Keratinocyte (primary cell): ENCODE measurements around the gene UVSSA. TPM values are rescaled to one million over a fixed set of nuclear protein-coding genes. Genes with fewer than 3 reads are reported as not detected.
"Not testable (repeated sequence)": the region's sequence is repeated elsewhere in the genome, so short reads cannot be mapped to it uniquely, and the experiment has no call there.

Experiments used
- DNase-seq: peaks from one replicate; pipeline ENCODE4 v3.0.0-alpha.2; 2011; ENCODE audit warnings: low read depth, missing footprints, low spot score
- FAIRE-seq: peaks from 2 replicates; lab custom pipeline; 2011; peaks lifted over from hg19 to GRCh38; lab: Jason Lieb, UNC
- H2AFZ ChIP-seq: 2 replicates; pipeline ENCODE4 v1.6.0; 2012; ENCODE audit warnings: low read length, control low read depth, inconsistent platforms; ENCODE audit not compliant: control insufficient read depth
- H3K27ac ChIP-seq: 2 replicates; pipeline ENCODE4 v1.5.1; 2011; ENCODE audit warnings: low read length; ENCODE audit not compliant: control insufficient read depth, insufficient read depth
- H3K27me3 ChIP-seq: 3 replicates; pipeline ENCODE4 v1.6.0; 2011; ENCODE audit warnings: low read length; ENCODE audit not compliant: control insufficient read depth, insufficient read depth; ENCODE audit errors: extremely low read depth
- H3K36me3 ChIP-seq, 2 experiments: 2 replicates in 1 of 2; 3 replicates in 1 of 2; pipeline ENCODE4 v1.5.1; 2011; ENCODE audit warnings: low read length in 2 of 2, mild to moderate bottlenecking in 1 of 2; ENCODE audit not compliant: control insufficient read depth in 2 of 2, insufficient read depth in 2 of 2; ENCODE audit errors: extremely low read depth in 1 of 2
- H3K4me1 ChIP-seq: 3 replicates; pipeline ENCODE4 v1.5.1; 2011; ENCODE audit warnings: low read length; ENCODE audit not compliant: control insufficient read depth, insufficient read depth; ENCODE audit errors: extremely low read depth
- H3K4me2 ChIP-seq: 3 replicates; pipeline ENCODE4 v1.6.0; 2011; ENCODE audit warnings: low read depth, low read length; ENCODE audit not compliant: control insufficient read depth, insufficient read depth; ENCODE audit errors: extremely low read depth
- H3K4me3 ChIP-seq, 3 experiments: fragments of 200-600 bp in 1 of 3; sonication (generic) in 1 of 3; 2 replicates in 2 of 3; 3 replicates in 1 of 3; pipeline ENCODE4 v1.5.1; 2011 to 2016; ENCODE audit warnings: low read length in 3 of 3, mild to moderate bottlenecking in 3 of 3, control low read depth in 2 of 3, inconsistent platforms in 1 of 3, low read depth in 1 of 3, mixed read lengths in 1 of 3, mixed run types in 1 of 3, moderate library complexity in 1 of 3; ENCODE audit not compliant: control insufficient read depth in 2 of 3, insufficient read depth in 2 of 3; ENCODE audit errors: extremely low read depth in 1 of 3
- H3K79me2 ChIP-seq: 2 replicates; pipeline ENCODE4 v1.6.0; 2012; ENCODE audit warnings: low read length; ENCODE audit not compliant: control insufficient read depth, insufficient read depth
- H3K9ac ChIP-seq: 3 replicates; pipeline ENCODE4 v1.6.0; 2011; ENCODE audit warnings: low read length; ENCODE audit not compliant: control insufficient read depth, insufficient read depth; ENCODE audit errors: extremely low read depth
- H3K9me1 ChIP-seq: 3 replicates; pipeline ENCODE4 v1.6.0; 2011; ENCODE audit warnings: low read length; ENCODE audit not compliant: control insufficient read depth, insufficient read depth; ENCODE audit errors: extremely low read depth
- H3K9me3 ChIP-seq: 2 replicates; pipeline ENCODE4 v1.5.1; 2012; ENCODE audit warnings: low read depth, low read length; ENCODE audit not compliant: control insufficient read depth
- H4K20me1 ChIP-seq: 3 replicates; pipeline ENCODE4 v1.6.0; 2011; ENCODE audit warnings: low read length; ENCODE audit not compliant: control insufficient read depth, insufficient read depth; ENCODE audit errors: extremely low read depth
- dilution Hi-C: fragments of 300-500 bp; cut with MboI; formaldehyde crosslinking; loops from one replicate; pipeline ENCODE4 v1.7.0; 2020; ENCODE audit warnings: low sequenced_read_pairs; ENCODE audit not compliant: extremely low pct_ligation_motif_present
- polyA plus RNA-seq, 5 experiments: library from polyadenylated mRNA; depleted of rRNA in 3 of 5; stranded (reverse) in 3 of 5; stranded (forward) in 1 of 5; unstranded in 1 of 5; fragments of >200 nt; gene quantifications; 1 replicate in 1 of 5; 2 replicates in 3 of 5; 3 replicates in 1 of 5; pipeline versions ENCODE4 v1.2.1 to v1.2.3, GENCODE V29; 2011 to 2012; ENCODE audit warnings: missing spikeins in 2 of 5, low read depth in 1 of 5, low replicate concordance in 1 of 5
- TF ChIP-seq, protein P1 (sequence below), 3 experiments: IDR thresholded peaks in 1 of 3; conservative IDR thresholded peaks in 1 of 3; optimal IDR thresholded peaks in 1 of 3; 2 replicates in 2 of 3; 3 replicates in 1 of 3; pipeline versions ENCODE3 to v1.5.1; 2011; ENCODE audit warnings: low read length in 3 of 3, mild to moderate bottlenecking in 3 of 3, moderate library complexity in 2 of 3, control low read depth in 1 of 3, inconsistent platforms in 1 of 3; ENCODE audit not compliant: insufficient read depth in 2 of 3; ENCODE audit errors: extremely low read depth in 1 of 3

The UVSSA gene
- polyA plus RNA-seq, 1 donor (not counting 4 experiments of a cell fraction or from before 2014, with no cell fraction given), result 4.7 TPM

DNA sequence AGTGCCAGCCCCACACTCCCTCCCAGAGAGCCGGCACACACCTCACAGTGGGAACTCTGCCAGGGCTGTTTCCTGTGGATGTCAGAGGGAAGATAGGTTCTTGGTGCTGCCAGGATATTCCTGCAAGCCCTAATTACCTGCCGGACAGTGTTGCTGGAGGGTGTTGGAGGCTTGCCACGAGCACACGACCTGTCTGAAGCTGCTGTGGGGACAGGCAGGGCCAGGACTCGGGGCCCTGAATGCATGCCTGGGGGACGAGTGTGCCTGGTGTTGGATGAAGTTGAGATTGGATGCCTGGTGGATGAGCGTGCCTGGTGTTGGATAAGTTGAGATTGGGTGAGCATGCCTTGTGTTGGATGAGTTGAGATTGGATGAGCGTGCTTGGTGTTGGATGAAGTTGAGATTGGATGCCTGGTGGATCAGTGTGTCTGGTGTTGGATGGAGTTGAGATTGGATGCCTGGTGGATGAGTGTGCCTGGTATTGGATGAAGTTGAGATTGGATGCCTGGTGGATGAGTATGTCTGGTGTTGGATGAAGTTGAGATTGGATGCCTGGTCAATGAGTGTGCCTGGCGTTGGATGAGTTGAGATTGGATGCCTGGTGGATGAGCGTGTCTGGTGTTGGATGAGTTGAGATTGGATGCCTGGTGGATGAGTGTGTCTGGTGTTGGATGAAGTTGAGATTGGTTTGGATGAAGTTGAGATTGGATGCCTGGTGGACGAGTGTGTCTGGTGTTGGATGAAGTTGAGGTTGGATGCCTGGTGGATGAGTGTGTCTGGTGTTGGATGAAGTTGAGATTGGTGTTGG, 23.2 kb upstream of the UVSSA start:
- H3K27ac ChIP-seq, result peak overlapping the region; percentile 80
- FAIRE-seq (peak; percentile 97), DNase-seq (peak; percentile 99)
- TF ChIP-seq, protein P1, sequence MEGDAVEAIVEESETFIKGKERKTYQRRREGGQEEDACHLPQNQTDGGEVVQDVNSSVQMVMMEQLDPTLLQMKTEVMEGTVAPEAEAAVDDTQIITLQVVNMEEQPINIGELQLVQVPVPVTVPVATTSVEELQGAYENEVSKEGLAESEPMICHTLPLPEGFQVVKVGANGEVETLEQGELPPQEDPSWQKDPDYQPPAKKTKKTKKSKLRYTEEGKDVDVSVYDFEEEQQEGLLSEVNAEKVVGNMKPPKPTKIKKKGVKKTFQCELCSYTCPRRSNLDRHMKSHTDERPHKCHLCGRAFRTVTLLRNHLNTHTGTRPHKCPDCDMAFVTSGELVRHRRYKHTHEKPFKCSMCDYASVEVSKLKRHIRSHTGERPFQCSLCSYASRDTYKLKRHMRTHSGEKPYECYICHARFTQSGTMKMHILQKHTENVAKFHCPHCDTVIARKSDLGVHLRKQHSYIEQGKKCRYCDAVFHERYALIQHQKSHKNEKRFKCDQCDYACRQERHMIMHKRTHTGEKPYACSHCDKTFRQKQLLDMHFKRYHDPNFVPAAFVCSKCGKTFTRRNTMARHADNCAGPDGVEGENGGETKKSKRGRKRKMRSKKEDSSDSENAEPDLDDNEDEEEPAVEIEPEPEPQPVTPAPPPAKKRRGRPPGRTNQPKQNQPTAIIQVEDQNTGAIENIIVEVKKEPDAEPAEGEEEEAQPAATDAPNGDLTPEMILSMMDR (optimal IDR thresholded peaks at IDR 0.05 in 1 of 3, IDR thresholded peaks at IDR 0.05 in 1 of 3, conservative IDR thresholded peaks at IDR 0.05 in 1 of 3; ENCODE audit: extremely low read depth in 1 of 3, insufficient read depth in 2 of 3, low read length in 3 of 3), result no peak
- peaks cover 2% of the 10 kb centered on the region for H3K9me3 ChIP-seq
- peaks cover 25 to 45% of the 10 kb centered on the region in 2 experiments for H3K36me3 ChIP-seq
- no peaks in the 10 kb centered on the region for H3K9me1 ChIP-seq
- H3K9ac ChIP-seq, result peak overlapping the region; percentile 52
- peak overlapping the region in 1 of 3 experiments; percentile 32 for H3K4me3 ChIP-seq
- no peaks in the 10 kb centered on the region for H3K27me3 ChIP-seq
- peaks cover 36% of the 10 kb centered on the region for H3K4me1 ChIP-seq
- H2AFZ ChIP-seq, result no peak overlapping the region
- dilution Hi-C loops, result no loop called here
- peak overlapping the region; percentile 56 for H3K4me2 ChIP-seq
- no peaks in the 10 kb centered on the region for H4K20me1 ChIP-seq
- H3K79me2 ChIP-seq, result peaks cover 31% of the 10 kb centered on the region

DNA sequence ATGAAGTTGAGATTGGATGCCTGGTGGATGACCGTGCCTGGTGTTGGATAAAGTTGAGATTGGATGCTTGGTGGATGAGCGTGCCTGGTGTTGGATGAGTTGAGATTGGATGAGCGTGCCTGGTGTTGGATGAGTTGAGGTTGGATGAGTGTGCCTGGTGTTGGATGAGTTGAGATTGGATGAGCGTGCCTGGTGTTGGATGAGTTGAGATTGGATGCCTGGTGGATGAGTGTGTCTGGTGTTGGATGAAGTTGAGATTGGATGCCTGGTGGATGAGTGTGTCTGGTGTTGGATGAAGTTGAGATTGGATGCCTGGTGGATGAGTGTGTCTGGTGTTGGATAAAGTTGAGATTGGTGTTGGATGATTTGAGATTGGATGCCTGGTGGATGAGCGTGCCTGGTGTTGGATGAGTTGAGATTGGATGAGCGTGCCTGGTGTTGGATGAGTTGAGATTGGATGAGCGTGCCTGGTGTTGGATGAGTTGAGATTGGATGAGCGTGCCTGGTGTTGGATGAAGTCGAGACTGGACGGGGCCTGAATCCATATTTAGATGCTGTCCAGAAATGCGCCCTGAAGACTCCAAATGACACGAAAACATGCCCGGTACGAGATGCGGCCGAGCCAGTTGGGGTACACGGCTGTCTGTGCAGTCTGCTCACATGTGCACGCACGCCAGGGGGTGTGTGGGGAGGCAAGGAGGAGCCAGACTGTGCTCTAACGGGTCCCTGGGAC, 22.4 kb upstream of the UVSSA start:
- dilution Hi-C loops, result not testable (repeated sequence)
- H3K36me3 ChIP-seq, result peaks cover 29 to 40% of the 10 kb centered on the region in 2 experiments

More for the DNA sequence above, 22.4 kb upstream of the UVSSA start:
- Histone ChIP-seq H3K79me2 (peaks cover 33% of the 10 kb centered on the region), H3K4me2 (peak overlapping the region; percentile 6), H3K27ac (peak overlapping the region; percentile 80), H3K4me3 (peak overlapping the region in 1 of 3 experiments; percentile 31), H3K4me1 (peaks cover 39% of the 10 kb centered on the region)
- not testable (repeated sequence) for FAIRE-seq, H3K9me1 ChIP-seq, H2AFZ ChIP-seq, H4K20me1 ChIP-seq, H3K9ac ChIP-seq, H3K27me3 ChIP-seq, H3K9me3 ChIP-seq
- DNase-seq, result peak; percentile 75
